GF-D8 (cell line): ENCODE measurements around the gene UBAC1.
A peak's percentile ranks its signal among the peaks of the same experiment; 100 is the strongest.

ENCODE experiments used
- DNase-seq: peaks from one replicate; lab custom pipeline; 2025; lab: John Stamatoyannopoulos, UW

Gene UBAC1

DNA sequence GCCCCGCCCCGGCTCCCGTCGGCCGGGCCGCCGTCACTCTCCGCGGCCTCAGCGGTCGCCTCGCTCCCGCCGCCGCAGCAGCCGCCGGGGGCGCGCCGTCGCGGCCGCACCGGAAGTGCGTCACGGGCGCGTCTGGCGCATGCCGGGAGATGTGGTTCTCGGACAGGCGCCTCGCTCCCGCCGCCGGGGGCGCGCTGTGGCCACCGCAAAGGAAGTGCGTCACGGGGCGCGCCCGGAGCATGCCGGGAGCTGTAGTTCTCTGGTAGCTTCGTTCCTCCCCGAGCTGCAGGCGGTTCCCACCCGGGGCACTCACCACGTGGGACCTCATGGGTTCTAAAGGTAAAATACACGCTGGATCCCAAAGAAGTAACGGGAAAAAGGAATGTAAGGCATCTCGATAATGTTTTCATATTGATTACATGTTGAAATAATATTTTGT is at the start of gene UBAC1:
TSS of gene UBAC1 (minus strand) at position 97 of the 439 bp plus-strand sequence. CDS start 211 bp downstream, outside the sequence.
- DNase-seq: peak; percentile 85

DNA sequence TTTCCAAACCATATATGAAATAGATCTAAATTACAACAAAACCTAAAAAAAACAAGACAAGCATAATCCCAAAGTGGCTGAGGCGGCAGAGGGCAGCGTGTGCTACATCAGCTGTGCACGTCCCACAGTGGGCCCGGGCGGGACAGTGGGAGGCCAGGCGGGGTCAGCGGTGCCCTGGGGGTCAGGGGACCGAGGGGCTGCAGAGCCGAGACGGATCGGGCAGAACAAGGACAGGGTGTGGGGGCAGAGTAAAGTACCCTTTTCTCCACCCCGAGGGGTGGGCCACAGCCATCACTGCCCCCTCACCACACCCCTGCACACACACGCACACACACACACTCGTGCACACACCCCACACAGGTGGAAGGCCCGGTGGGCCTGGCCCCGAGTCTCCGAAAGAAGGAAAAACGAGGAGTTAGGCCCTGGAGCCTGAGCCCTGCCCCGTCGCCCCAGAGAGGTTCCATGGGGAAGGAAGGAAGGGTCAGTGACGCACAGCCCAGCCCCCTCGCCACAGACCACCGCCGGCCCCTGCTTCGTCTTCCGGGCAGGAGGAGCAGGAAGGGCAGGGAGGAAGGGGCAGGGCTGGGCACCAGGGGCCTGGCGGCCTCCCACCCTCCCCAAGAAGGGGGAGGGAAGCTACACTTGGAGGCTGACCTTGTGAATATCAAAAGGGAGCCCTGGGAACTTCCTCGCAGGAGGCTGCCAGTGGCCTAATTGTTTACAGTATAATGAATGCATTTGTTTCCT is 49.6 kb upstream of the UBAC1 start:
- DNase-seq: no peak

- DNase-seq: no peak
Measured at GRCh38 chr9:136010176-136010575, 49.0 kb upstream of the UBAC1 start.

DNA sequence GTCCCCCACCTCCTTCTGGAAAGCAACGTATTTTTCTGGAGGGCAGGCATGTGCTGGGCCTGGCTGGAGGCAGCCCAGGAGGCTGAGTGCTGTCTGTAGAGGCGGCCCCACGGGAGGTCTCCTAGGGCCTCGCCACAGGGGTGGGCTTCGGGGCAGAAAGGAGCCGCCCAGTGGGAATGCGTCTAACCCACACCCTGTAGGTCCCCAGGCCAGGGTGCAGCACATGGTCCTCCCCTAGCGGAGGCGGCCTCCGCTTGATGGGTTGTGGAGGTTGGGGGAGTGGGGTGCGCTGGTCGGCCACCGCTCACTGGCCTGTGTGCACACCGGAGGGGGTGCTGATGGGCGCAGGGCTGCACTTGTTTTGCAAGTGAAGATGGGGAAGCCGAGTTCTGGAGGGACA is 48.3 kb upstream of the UBAC1 start:
- no peak for DNase-seq

- no peak for DNase-seq
Measured at GRCh38 chr9:136008693-136008997, 47.5 kb upstream of the UBAC1 start.

- no peak for DNase-seq
Measured at GRCh38 chr9:136007934-136008692, 46.9 kb upstream of the UBAC1 start.

- no peak for DNase-seq
Measured at GRCh38 chr9:136007276-136007933, 46.2 kb upstream of the UBAC1 start.

- DNase-seq: no peak
Measured at GRCh38 chr9:136006169-136006568, 45.0 kb upstream of the UBAC1 start.

DNA sequence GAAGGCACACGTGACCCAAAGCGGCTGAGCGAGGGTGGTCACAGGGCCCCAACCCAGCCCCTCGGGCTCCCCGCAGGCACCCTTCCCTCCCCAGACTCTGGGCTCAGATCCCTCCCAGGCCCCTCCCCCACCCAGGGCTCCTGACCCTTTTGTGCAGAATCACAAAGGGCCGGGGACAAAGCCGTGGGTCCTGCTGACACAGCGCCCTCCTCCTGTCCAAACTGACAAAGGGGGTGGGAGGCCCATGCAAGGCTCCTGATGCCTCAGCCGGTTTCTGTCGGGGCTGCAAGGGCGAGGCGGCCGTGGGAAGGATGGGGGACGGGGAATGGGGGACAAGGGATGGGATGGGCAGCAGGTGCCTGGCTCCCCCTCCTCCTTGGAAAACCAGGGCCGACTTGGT is 43.5 kb upstream of the UBAC1 start:
- DNase-seq: no peak

DNA sequence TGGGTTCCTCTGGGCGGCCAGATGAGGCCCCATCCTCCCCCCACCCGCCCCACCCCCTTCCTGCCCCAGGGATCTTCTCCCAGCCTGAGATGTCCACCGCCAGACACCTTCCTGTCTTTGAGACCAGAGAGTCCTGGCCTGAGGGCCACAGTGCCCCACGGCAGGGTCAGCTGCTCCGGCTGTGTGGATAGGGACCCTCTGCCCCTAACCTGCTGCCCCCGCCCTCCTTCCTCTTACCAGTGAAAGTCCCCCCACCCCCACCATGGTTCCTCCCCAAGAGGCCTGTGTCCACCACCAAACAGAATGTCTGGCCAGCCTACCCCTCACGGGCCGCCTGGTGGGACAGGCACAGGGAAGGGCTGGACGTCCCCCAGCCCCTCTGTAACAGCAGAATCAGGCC is 43.0 kb upstream of the UBAC1 start:
- no peak for DNase-seq

DNA sequence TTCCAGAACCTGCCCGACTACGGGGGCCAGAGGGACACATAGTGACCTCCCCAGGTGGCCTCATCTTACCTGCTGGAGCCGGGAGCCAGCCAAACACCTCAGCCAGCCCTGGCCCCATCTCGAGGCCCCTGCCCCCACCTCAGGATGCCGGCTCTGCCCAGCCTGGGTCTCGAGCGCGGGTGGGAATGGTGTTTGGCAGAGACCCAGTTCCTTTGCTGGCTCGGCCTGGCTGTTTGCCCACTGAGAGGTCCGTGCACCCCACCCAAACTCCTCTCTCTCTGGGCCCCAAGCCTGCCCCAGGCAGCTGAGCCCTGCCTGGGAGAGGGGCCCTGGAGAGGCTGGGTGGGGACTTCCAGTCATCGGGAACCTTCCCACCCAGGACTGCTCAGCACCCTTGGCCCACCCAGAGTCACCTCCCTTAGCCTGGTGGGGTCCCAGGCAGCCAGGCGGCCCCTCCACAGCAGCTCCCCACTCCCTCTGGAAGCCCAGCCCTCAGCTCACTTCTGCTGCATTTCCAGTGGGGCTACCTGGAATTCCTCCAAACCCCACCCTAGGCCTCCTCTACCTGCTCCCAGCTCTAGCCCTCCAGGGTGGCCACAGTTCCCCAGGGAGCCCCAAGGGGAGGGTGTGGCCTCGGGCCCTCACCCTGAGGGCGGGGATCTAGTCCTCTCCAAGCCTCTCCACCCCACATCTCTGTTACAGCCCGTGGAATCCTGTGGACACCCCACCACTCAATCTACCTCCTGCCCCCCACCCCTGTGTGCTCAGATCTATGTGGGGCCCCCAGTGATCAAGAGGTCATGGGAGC is 42.4 kb upstream of the UBAC1 start:
- no peak for DNase-seq

GRCh38 chr9:136002881-136003280 is 41.7 kb upstream of the UBAC1 start:
- no peak for DNase-seq

GRCh38 chr9:136002215-136002614 is 41.0 kb upstream of the UBAC1 start:
- no peak for DNase-seq

DNA sequence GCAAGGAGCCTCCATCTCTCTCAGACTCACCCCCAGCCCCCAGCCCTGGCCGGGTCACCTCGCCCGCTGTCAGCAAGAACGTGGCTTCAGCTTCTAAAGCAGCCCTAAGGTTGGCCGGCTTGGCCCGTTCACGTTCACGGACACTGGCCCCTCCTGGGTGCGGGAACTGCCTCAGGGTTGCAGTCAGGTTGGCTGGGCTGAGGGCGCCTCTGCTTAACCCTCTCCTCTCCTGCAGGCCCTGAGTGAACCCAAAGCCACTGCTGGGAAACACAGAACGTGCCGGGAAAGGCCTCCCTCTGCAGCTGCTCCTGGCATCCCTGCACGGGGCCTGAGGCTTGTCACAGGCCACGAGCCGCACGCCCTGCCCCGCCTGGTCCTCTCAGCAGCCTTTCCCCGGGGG is 40.1 kb upstream of the UBAC1 start:
- no peak for DNase-seq

GRCh38 chr9:135998410-135999071 is 37.4 kb upstream of the UBAC1 start:
- DNase-seq: no peak

DNA sequence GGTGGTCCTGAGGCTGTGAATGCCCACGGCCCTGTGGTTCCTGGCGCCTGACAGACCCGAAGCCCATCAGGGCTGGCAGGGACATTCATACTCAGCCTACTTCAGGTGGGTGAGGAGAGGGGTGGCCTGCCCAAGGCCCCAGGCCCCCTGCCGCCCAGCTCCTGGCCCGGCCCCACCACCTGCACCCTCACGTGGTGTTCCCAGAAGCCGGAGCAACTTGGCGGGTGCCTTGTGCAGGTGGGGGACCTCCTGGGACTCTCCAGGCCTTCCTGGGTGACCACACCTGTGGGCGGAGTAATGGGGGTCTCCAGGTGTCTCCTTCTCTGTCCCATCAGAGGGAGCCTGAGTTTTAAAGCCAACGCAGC is 36.8 kb upstream of the UBAC1 start:
- DNase-seq: no peak

GRCh38 chr9:135997090-135998015 is 36.2 kb upstream of the UBAC1 start:
- no peak for DNase-seq

DNA sequence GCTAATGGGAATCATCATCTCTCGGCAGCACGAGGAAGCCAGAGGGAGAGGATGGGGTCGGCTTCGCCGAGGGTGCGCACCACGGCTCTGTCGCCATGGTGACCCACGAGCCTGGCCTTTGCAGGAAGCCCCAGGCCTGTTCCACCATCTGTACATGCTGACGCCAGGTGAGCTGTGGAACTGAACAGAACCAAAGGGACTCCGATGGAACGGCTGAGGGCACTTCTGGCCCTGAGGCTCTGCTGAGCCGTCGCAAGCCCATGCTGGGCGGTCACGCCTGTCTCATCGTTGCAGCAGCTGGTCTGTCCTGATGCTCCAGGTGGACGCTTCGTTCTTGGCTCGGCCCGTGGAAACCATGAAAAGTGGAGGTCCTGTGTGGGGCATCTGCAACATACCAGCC is 34.6 kb upstream of the UBAC1 start:
- no peak for DNase-seq

GRCh38 chr9:135994501-135995192 is 33.5 kb upstream of the UBAC1 start:
- no peak for DNase-seq
